A549 treated with DMSO at 1 μM for 4 hours (cell line): ENCODE results near the gene IGF2. TPM values are rescaled to one million over a fixed set of nuclear protein-coding genes. Genes with fewer than 3 reads are reported as not detected.

Source experiments
- total RNA-seq: library from RNA; stranded (reverse); fragments of 200-300 nt; extraction: Qiagen RNA extraction; gene quantifications from 5 replicates; pipeline ENCODE4 v1.2.3, GENCODE V29; 2022; ENCODE audit warnings: low read depth

The IGF2 gene, protein sequence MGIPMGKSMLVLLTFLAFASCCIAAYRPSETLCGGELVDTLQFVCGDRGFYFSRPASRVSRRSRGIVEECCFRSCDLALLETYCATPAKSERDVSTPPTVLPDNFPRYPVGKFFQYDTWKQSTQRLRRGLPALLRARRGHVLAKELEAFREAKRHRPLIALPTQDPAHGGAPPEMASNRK
- 1.4 to 2.3 TPM (median 1.9 TPM) in 5 replicates for total RNA-seq

DNA sequence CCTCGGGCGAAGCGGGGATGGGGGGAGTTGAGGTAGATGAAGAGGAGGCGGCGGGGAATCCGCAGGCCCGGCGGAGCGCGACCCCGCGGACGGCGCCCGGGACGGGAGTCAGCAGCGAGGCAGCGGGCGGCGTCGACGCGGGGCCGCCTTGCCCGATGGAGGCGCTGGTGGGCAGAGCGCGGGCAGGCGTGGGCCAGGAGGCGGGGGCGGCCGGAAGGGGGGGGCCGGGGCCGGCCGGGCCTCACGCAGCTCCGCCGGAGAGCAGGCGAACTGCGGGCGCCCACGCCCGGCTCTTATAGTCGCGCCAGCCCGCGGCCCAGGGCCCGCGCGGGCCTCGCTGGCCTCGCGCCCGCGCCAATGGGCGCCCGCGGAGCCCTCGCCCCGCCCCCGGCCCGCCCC, at the start of gene IGF2:
TSS of gene IGF2 (minus strand) at position 267 of the 399 bp plus-strand sequence. CDS start 3,866 bp downstream, outside the sequence.

DNA sequence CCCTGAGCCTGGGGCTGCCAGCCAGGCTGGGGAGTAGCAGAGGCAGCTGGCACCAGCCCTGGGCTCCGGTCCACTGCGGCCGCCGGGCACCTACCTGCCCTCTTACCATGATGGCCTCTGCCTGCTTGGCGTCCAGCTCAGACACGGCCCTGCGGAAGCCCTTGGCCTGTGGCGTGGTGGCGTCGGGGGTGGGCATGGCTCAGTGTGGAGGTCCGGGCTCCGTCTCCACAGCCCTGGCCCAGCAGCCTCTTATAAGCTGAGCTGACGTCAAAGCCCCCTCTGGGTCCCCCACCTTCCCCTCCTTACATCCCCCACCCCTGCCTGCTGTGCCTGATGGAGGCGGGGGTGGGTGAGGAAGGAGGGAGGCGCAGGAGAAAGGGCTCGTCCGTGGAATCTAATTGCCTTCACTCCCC, 32.4 kb upstream of the IGF2 start, which contains the start of gene TH:
TSS of gene TH (minus strand) at position 225 of the 413 bp plus-strand sequence. CDS start at position 196, 29 bp downstream.

DNA sequence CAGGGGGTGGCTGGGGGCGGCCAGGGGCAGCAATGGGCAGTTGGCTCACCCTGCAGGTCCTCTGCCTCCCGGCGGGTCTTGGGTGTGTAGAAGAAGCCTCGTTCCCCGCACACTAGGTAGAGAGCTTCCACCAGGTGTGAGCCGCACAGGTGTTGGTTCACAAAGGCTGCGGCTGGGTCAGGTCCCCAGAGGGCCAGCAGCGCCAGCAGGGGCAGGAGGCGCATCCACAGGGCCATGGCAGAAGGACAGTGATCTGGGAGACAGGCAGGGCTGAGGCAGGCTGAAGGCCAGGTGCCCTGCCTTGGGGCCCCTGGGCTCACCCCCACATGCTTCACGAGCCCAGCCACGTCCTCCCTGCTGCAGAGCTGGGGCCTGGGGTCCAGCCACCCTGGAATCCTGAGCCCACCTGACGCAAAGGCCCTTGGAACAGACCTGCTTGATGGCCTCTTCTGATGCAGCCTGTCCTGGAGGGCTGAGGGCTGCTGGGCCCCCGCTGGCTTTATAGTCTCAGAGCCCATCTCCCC, 21.6 kb upstream of the IGF2 start, which contains the start of gene INS:
TSS of gene INS (minus strand) at position 474 of the 524 bp plus-strand sequence. CDS start at position 236, 238 bp downstream.

Other genes starting within 250 kb of the IGF2 start
- gene PRR33, start 247.5 kb downstream of the IGF2 start, total RNA-seq = not detected in 5 replicates
- 0.11 to 0.17 TPM in 2 of 5 replicates, not detected in the others for gene TNNT3, start 219.7 kb downstream of the IGF2 start, total RNA-seq
- 132 to 156 TPM (median 149 TPM) in 5 replicates for gene MRPL23, start 192.1 kb downstream of the IGF2 start, total RNA-seq
- gene H19, start 141.5 kb downstream of the IGF2 start, total RNA-seq = 8.8 to 13.0 TPM (median 10.6 TPM) in 5 replicates
- gene INS, start 21.8 kb upstream of the IGF2 start, total RNA-seq = not detected in 5 replicates
- 0.09 TPM in 1 of 5 replicates, not detected in the others for gene TH, start 32.4 kb upstream of the IGF2 start, total RNA-seq
- gene ASCL2, start 131.2 kb upstream of the IGF2 start, total RNA-seq = not detected in 5 replicates
- gene C11orf21, start 162.5 kb upstream of the IGF2 start, total RNA-seq = not detected in 5 replicates
- gene TSPAN32, start 162.6 kb upstream of the IGF2 start, total RNA-seq = not detected in 5 replicates
- gene CD81, start 237.9 kb upstream of the IGF2 start, total RNA-seq = 347 to 412 TPM (median 389 TPM) in 5 replicates